ENCODE measurements around the gene DPH7.

- TF ChIP-seq CTCF (IDR thresholded peaks at IDR 0.05 in 2 of 3, conservative IDR thresholded peaks at IDR 0.05 in 1 of 3; ENCODE audit: borderline replicate concordance in 1 of 3, insufficient read depth in 1 of 3, low read depth in 2 of 3, low read length in 2 of 3): no peak
- TF ChIP-seq YY1 (IDR thresholded peaks at IDR 0.05; ENCODE audit: extremely low read depth, insufficient replicate concordance, low read depth, low read length): no peak
- no peak for TF ChIP-seq EZH2 (IDR thresholded peaks at IDR 0.05)
- TF ChIP-seq POLR2AphosphoS5 (IDR thresholded peaks at IDR 0.05; ENCODE audit: low read depth, low read length): peak; percentile 85
- TF ChIP-seq POLR2A (IDR thresholded peaks at IDR 0.05; ENCODE audit: borderline replicate concordance, extremely low read depth, insufficient read depth, insufficient read length): peak; percentile 43
- no peak for TF ChIP-seq ATF3 (IDR thresholded peaks at IDR 0.05)
- TF ChIP-seq SIN3A (IDR thresholded peaks at IDR 0.05; ENCODE audit: low read depth): no peak
- no peak for TF ChIP-seq JUND (IDR thresholded peaks at IDR 0.05)
- TF ChIP-seq REST (IDR thresholded peaks at IDR 0.05; ENCODE audit: low read depth): no peak
- no peak for TF ChIP-seq CBX3 (IDR thresholded peaks at IDR 0.05; ENCODE audit: low read depth)
- no peak for TF ChIP-seq ELF1 (IDR thresholded peaks at IDR 0.05; ENCODE audit: borderline replicate concordance, low read depth)
- TF ChIP-seq SP1 (IDR thresholded peaks at IDR 0.05; ENCODE audit: low read depth): no peak
- TF ChIP-seq EGR1 (IDR thresholded peaks at IDR 0.05; ENCODE audit: low read depth): no peak
- no peak for TF ChIP-seq EZH2phosphoT487 (IDR thresholded peaks at IDR 0.05; ENCODE audit: borderline replicate concordance)
Measured at GRCh38 chr9:137605121-137606004, 26.6 kb upstream of the DPH7 start, which contains the start of gene ARRDC1.

Measured in HCT116 (cell line).